Neural cell (in vitro differentiated cells): ENCODE data around the gene ALOX5. TPM values are rescaled to one million over a fixed set of nuclear protein-coding genes. Genes with fewer than 3 reads are reported as not detected.

Source experiments
- H2AFZ ChIP-seq: fragments of 200-600, 300-800 bp; sonication (generic), shearing (Covaris generic); 2 replicates; pipeline ENCODE4 v1.6.0; 2014; ENCODE audit warnings: low read depth, mild to moderate bottlenecking, antibody characterized with exemption, low read length, moderate library complexity
- H3F3A ChIP-seq: fragments of 200-600 bp; shearing (Covaris generic); 2 replicates; pipeline ENCODE4 v1.6.1; 2016; ENCODE audit warnings: mild to moderate bottlenecking, moderate library complexity, mixed read lengths, antibody characterized with exemption, low read length; ENCODE audit not compliant: insufficient read depth, poor library complexity, severe bottlenecking
- H3K27ac ChIP-seq: fragments of 200-600, 300-800 bp; sonication (generic), shearing (Covaris generic); 2 replicates; pipeline ENCODE4 v1.5.1; 2014; ENCODE audit warnings: mild to moderate bottlenecking, low read length, moderate library complexity
- H3K27me3 ChIP-seq: fragments of 300-800, 200-600 bp; sonication (generic), shearing (Covaris generic); 2 replicates; pipeline ENCODE4 v1.6.0; 2014; ENCODE audit warnings: mild to moderate bottlenecking, low read depth, low read length, moderate library complexity; ENCODE audit not compliant: insufficient read depth
- H3K36me3 ChIP-seq: fragments of 300-800, 200-600 bp; sonication (generic), shearing (Covaris generic); 2 replicates; pipeline ENCODE4 v1.5.1; 2014; ENCODE audit warnings: mild to moderate bottlenecking, antibody characterized with exemption, low read length, moderate library complexity; ENCODE audit not compliant: insufficient read depth
- H3K4me2 ChIP-seq: fragments of 300-800, 200-600 bp; sonication (generic), shearing (Covaris generic); 2 replicates; pipeline ENCODE4 v1.6.0; 2014; ENCODE audit warnings: mild to moderate bottlenecking, low read length
- H3K4me3 ChIP-seq: fragments of 300-800, 200-600 bp; sonication (generic), shearing (Covaris generic); 2 replicates; pipeline ENCODE4 v1.5.1; 2014; ENCODE audit warnings: mild to moderate bottlenecking, low read length, moderate library complexity
- H3K79me2 ChIP-seq: fragments of 200-600 bp; shearing (Covaris generic); replicated peaks from 2 replicates; pipeline ENCODE4 v1.6.0; 2014; ENCODE audit warnings: mild to moderate bottlenecking, low read length, moderate library complexity; ENCODE audit not compliant: insufficient read depth
- H3K9ac ChIP-seq: fragments of 300-800, 200-600 bp; sonication (generic), shearing (Covaris generic); 2 replicates; pipeline ENCODE4 v1.6.1; 2016; ENCODE audit warnings: mild to moderate bottlenecking, low read length, mixed read lengths
- H3K9me2 ChIP-seq: fragments of 200-600 bp; shearing (Covaris generic); 2 replicates; pipeline ENCODE4 v1.6.1; 2016; ENCODE audit warnings: mild to moderate bottlenecking, low read length, mixed read lengths; ENCODE audit not compliant: insufficient read depth
- H3K9me3 ChIP-seq: fragments of 200-600, 300-800 bp; sonication (generic), shearing (Covaris generic); 2 replicates; pipeline ENCODE4 v1.6.1; 2016; ENCODE audit warnings: mild to moderate bottlenecking, mixed run types, low read length, moderate library complexity, mixed read lengths
- H4K20me1 ChIP-seq: fragments of 200-600 bp; shearing (Covaris generic); 2 replicates; pipeline ENCODE4 v1.6.1; 2016; ENCODE audit warnings: mild to moderate bottlenecking, mixed run types; ENCODE audit not compliant: insufficient read depth
- EP300 ChIP-seq: fragments of 450-650 bp; conservative IDR thresholded peaks from 2 replicates; pipeline ENCODE4 v1.6.1; 2014; ENCODE audit warnings: antibody characterized with exemption, mild to moderate bottlenecking, moderate library complexity; ENCODE audit not compliant: poor library complexity, severe bottlenecking
- EZH2 ChIP-seq: fragments of 200-600, 300-800 bp; shearing (Covaris generic), sonication (generic); IDR thresholded peaks from 2 replicates; pipeline ENCODE4 v1.6.1; 2014; ENCODE audit warnings: antibody characterized with exemption, low read length, borderline replicate concordance, mild to moderate bottlenecking; ENCODE audit not compliant: insufficient read depth, poor library complexity, severe bottlenecking
- MXI1 ChIP-seq: fragments of 450-650 bp; conservative IDR thresholded peaks from 2 replicates; pipeline ENCODE4 v1.6.1; 2014; ENCODE audit warnings: antibody characterized with exemption, mild to moderate bottlenecking; ENCODE audit not compliant: poor library complexity, severe bottlenecking
- POLR2AphosphoS5 ChIP-seq: IDR thresholded peaks from 2 replicates; pipeline ENCODE4 v1.6.1; 2012
- RAD21 ChIP-seq: fragments of 450-650 bp; conservative IDR thresholded peaks from 2 replicates; pipeline ENCODE4 v1.6.1; 2014; ENCODE audit warnings: antibody characterized with exemption, mild to moderate bottlenecking, moderate library complexity
- REST ChIP-seq: IDR thresholded peaks from 2 replicates; pipeline ENCODE4 v1.6.1; 2012; ENCODE audit warnings: borderline replicate concordance
- SMC3 ChIP-seq: fragments of 450-650 bp; conservative IDR thresholded peaks from 2 replicates; pipeline ENCODE4 v1.6.1; 2014; ENCODE audit warnings: antibody characterized with exemption, mild to moderate bottlenecking, moderate library complexity; ENCODE audit not compliant: poor library complexity
- TAF1 ChIP-seq: IDR thresholded peaks from 2 replicates; pipeline ENCODE4 v1.6.1; 2012; ENCODE audit warnings: low read depth
- polyA plus RNA-seq: library from polyadenylated mRNA; depleted of rRNA; stranded (reverse); fragments of >200 nt; gene quantifications from 2 replicates; pipeline ENCODE4 v1.2.3, GENCODE V29; 2014
- TF ChIP-seq, protein P1 (sequence below): fragments of 450-650 bp; IDR thresholded peaks from 2 replicates; pipeline ENCODE4 v1.5.1; 2014; ENCODE audit warnings: antibody characterized with exemption, mild to moderate bottlenecking, moderate library complexity; ENCODE audit not compliant: poor library complexity, severe bottlenecking

The ALOX5 gene
- polyA plus RNA-seq, 1 donor from 2014 or later = not detected

DNA sequence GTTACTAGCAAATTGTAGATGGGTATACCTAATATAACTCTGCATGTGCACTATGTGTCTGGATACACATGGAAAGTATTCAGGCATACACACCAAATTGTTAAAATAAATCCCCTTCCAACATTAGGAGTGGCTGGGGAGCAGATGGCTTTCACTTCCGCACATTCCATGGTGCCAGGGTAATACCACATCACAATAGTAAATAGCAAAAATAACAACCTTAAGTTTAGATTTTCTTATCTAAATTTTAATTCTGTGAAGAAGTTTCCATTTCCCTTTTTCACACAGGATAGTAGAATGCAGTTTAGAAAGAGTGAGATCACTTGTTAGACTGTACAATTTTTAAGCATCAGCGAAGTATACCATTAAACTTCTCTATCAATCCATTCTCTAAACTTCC is 5.8 kb upstream of the ALOX5 start:
- H3K36me3 ChIP-seq = no peaks in the 10 kb centered on the region
- no peaks in the 10 kb centered on the region for H3K79me2 ChIP-seq
- no peak overlapping the region for H3K4me2 ChIP-seq
- TF ChIP-seq REST (no peak), EP300 (no peak), POLR2AphosphoS5 (no peak), MXI1 (no peak), EZH2 (no peak), TAF1 (no peak), RAD21 (no peak), SMC3 (no peak)
- TF ChIP-seq, protein P1, sequence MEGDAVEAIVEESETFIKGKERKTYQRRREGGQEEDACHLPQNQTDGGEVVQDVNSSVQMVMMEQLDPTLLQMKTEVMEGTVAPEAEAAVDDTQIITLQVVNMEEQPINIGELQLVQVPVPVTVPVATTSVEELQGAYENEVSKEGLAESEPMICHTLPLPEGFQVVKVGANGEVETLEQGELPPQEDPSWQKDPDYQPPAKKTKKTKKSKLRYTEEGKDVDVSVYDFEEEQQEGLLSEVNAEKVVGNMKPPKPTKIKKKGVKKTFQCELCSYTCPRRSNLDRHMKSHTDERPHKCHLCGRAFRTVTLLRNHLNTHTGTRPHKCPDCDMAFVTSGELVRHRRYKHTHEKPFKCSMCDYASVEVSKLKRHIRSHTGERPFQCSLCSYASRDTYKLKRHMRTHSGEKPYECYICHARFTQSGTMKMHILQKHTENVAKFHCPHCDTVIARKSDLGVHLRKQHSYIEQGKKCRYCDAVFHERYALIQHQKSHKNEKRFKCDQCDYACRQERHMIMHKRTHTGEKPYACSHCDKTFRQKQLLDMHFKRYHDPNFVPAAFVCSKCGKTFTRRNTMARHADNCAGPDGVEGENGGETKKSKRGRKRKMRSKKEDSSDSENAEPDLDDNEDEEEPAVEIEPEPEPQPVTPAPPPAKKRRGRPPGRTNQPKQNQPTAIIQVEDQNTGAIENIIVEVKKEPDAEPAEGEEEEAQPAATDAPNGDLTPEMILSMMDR = no peak
- H3K9ac ChIP-seq = no peak overlapping the region
- H3K4me3 ChIP-seq = no peak overlapping the region
- H3K27me3 ChIP-seq = peaks cover 24% of the 10 kb centered on the region
- H3K9me3 ChIP-seq = no peaks in the 10 kb centered on the region
- no peaks in the 10 kb centered on the region for H4K20me1 ChIP-seq
- no peaks in the 10 kb centered on the region for H3K9me2 ChIP-seq
- H3F3A ChIP-seq = no peaks in the 10 kb centered on the region
- H3K27ac ChIP-seq = no peak overlapping the region
- H2AFZ ChIP-seq = no peak overlapping the region

GRCh38 chr10:45370202-45370955 is 3.6 kb upstream of the ALOX5 start:
- Histone ChIP-seq H3K4me3 (no peak overlapping the region), H3K79me2 (no peaks in the 10 kb centered on the region), H4K20me1 (no peaks in the 10 kb centered on the region), H2AFZ (no peak overlapping the region), H3K36me3 (no peaks in the 10 kb centered on the region), H3K4me2 (no peak overlapping the region), H3K9me2 (no peaks in the 10 kb centered on the region), H3K9me3 (no peaks in the 10 kb centered on the region), H3K27ac (no peak overlapping the region), H3K27me3 (peaks cover 45% of the 10 kb centered on the region), H3F3A (no peaks in the 10 kb centered on the region), H3K9ac (no peak overlapping the region)
- no peak for TF ChIP-seq MXI1
- TF ChIP-seq SMC3 = no peak
- no peak for TF ChIP-seq POLR2AphosphoS5
- TF ChIP-seq EZH2 = no peak
- TF ChIP-seq, protein P1 = no peak
- no peak for TF ChIP-seq REST
- TF ChIP-seq TAF1 = no peak
- TF ChIP-seq EP300 = no peak
- no peak for TF ChIP-seq RAD21
